LNCaP clone FGC (cell line): ENCODE results near the gene CLDN9.
A peak's percentile ranks its signal among the peaks of the same experiment; 100 is the strongest.

Source experiments
- DNase-seq: peaks from one replicate; pipeline ENCODE4 v3.0.0-alpha.2; 2011; ENCODE audit warnings: low read depth
- H3K4me3 ChIP-seq: 2 replicates; pipeline ENCODE4 v1.5.1; 2011; ENCODE audit warnings: mild to moderate bottlenecking, low read depth, low read length, control low read depth
- CTCF ChIP-seq: IDR thresholded peaks from 2 replicates; pipeline ENCODE4 v1.5.1; 2012; ENCODE audit warnings: mild to moderate bottlenecking; ENCODE audit not compliant: control insufficient read depth, insufficient read depth; ENCODE audit errors: extremely low read depth

CLDN9 gene

GRCh38 chr16:3004319-3004718, 8.4 kb upstream of the CLDN9 start:
- H3K4me3 ChIP-seq, result no peak overlapping the region
- DNase-seq, result no peak
- TF ChIP-seq CTCF, result no peak

- TF ChIP-seq CTCF, result no peak
- H3K4me3 ChIP-seq, result peak overlapping the region; percentile 57
- DNase-seq, result no peak
These were observed 7.9 kb upstream of the CLDN9 start for GRCh38 chr16:3004781-3005284.

- TF ChIP-seq CTCF, result no peak
- no peak overlapping the region for H3K4me3 ChIP-seq
- DNase-seq, result no peak
These were observed 5.4 kb upstream of the CLDN9 start for GRCh38 chr16:3007059-3007956.

GRCh38 chr16:3007957-3008689, 4.6 kb upstream of the CLDN9 start:
- no peak overlapping the region for H3K4me3 ChIP-seq
- DNase-seq, result no peak
- TF ChIP-seq CTCF, result no peak

- no peak for TF ChIP-seq CTCF
- no peak for DNase-seq
- H3K4me3 ChIP-seq, result no peak overlapping the region
These were observed 4.1 kb upstream of the CLDN9 start for GRCh38 chr16:3008690-3009037.

GRCh38 chr16:3009568-3010390, 2.9 kb upstream of the CLDN9 start:
- no peak for DNase-seq
- no peak for TF ChIP-seq CTCF
- no peak overlapping the region for H3K4me3 ChIP-seq
